ENCODE data around the gene LETM1. TPM values are rescaled to one million over a fixed set of nuclear protein-coding genes. Genes with fewer than 3 reads are reported as not detected.

Gene LETM1
- total RNA-seq, 1 experiment from 2014 or later: 86.3 TPM

DNA sequence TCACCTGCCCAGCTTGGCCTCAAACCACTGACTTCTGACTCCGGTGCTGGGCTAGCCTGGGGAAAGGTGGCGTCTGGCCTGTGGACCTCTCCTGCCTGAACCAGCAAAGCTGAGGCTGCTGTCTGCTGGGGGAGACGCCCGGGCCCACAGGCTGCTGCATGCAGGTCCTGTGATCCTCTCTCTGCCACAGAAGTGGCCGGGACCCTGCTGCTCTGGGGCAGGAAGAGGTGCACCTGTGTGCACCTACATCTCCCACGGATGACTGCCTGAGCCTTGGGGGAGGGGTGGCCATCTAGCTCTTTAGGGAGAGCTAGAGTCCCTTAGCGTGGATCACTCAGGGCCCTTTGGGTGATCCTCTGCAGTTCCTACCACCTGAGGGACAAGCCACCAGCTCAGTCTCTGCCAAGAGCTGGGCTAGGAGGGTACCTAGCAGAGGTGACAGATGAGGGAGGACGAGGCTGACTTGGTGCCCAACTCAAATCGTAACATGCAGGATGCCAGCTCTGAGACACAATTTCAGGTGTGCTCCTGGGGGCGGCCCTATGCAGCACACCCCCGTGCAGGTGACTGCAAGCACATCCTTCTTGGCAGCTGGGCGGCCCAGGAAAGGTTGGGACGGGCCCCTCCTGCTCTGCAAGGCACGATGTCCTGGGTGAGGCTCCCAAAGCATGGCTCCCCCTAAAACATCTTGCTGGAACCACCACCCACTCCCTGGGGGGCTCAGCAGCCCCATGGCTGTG, 22.5 kb downstream of the LETM1 start:
- H3K9ac ChIP-seq (ENCODE audit: low read length): no peak overlapping the region
- DNase-seq: no peak
- H3K9me3 ChIP-seq (ENCODE audit: low read length): no peaks in the 10 kb centered on the region
- H3F3A ChIP-seq (ENCODE audit: low read length, unreplicated experiment): no peaks in the 10 kb centered on the region
- H3K4me1 ChIP-seq (ENCODE audit: insufficient read depth, low read length): no peaks in the 10 kb centered on the region
- no peaks in the 10 kb centered on the region for H3K9me2 ChIP-seq (replicated peaks; ENCODE audit: low read length)
- no peaks in the 10 kb centered on the region for H3K27me3 ChIP-seq (ENCODE audit: low read length)
- H3K4me3 ChIP-seq (ENCODE audit: low read length): no peak overlapping the region
- no peak overlapping the region for H3K4me2 ChIP-seq (ENCODE audit: low read length)
- no peak for ATAC-seq
- no TSS peak for BruUV-seq (replicated peaks)
- intact Hi-C loops (cut with micrococcal nuclease): no loop called here
- ChIA-PET POLR2A (ENCODE audit: unreplicated experiment) (no interaction called here), CTCF (no interaction called here)
- TF ChIP-seq CTCF (conservative IDR thresholded peaks at IDR 0.05; ENCODE audit: low read depth, low read length) (no peak), EZH2 (IDR thresholded peaks at IDR 0.05; ENCODE audit: low read length, unreplicated experiment) (no peak), EZH2phosphoT487 (IDR thresholded peaks at IDR 0.05; ENCODE audit: borderline replicate concordance, low read length) (no peak)
- peaks cover 3% of the 10 kb centered on the region; the same call in 1 of the 2 replicates for H3K36me3 ChIP-seq (ENCODE audit: low read depth, low read length)
- no peak overlapping the region for H3K27ac ChIP-seq (ENCODE audit: low read length)
- H4K20me1 ChIP-seq (ENCODE audit: low read length): no peaks in the 10 kb centered on the region
- H3K79me2 ChIP-seq (ENCODE audit: low read length): no peaks in the 10 kb centered on the region
- no peak overlapping the region for H2AFZ ChIP-seq (ENCODE audit: low read length)

- no peaks in the 10 kb centered on the region for H3K79me2 ChIP-seq (ENCODE audit: low read length)
- ChIA-PET POLR2A (ENCODE audit: unreplicated experiment) (no interaction called here), CTCF (no interaction called here)
- no peak overlapping the region for H2AFZ ChIP-seq (ENCODE audit: low read length)
- no peaks in the 10 kb centered on the region for H3K4me1 ChIP-seq (ENCODE audit: insufficient read depth, low read length)
- no peaks in the 10 kb centered on the region for H3F3A ChIP-seq (ENCODE audit: low read length, unreplicated experiment)
- intact Hi-C loops (cut with micrococcal nuclease): no loop called here
- no peaks in the 10 kb centered on the region for H3K9me2 ChIP-seq (replicated peaks; ENCODE audit: low read length)
- DNase-seq (no peak), ATAC-seq (no peak)
- no peak overlapping the region for H3K4me2 ChIP-seq (ENCODE audit: low read length)
- H3K27me3 ChIP-seq (ENCODE audit: low read length): no peaks in the 10 kb centered on the region
- BruUV-seq (replicated peaks): no TSS peak
- no peak overlapping the region for H3K9ac ChIP-seq (ENCODE audit: low read length)
- TF ChIP-seq CTCF (conservative IDR thresholded peaks at IDR 0.05; ENCODE audit: low read depth, low read length): no peak
- no peak for TF ChIP-seq EZH2phosphoT487 (IDR thresholded peaks at IDR 0.05; ENCODE audit: borderline replicate concordance, low read length)
- no peak for TF ChIP-seq EZH2 (IDR thresholded peaks at IDR 0.05; ENCODE audit: low read length, unreplicated experiment)
- no peak overlapping the region for H3K27ac ChIP-seq (ENCODE audit: low read length)
- H3K36me3 ChIP-seq (ENCODE audit: low read depth, low read length): peaks cover 3% of the 10 kb centered on the region; the same call in 1 of the 2 replicates
- H3K9me3 ChIP-seq (ENCODE audit: low read length): no peaks in the 10 kb centered on the region
- no peaks in the 10 kb centered on the region for H4K20me1 ChIP-seq (ENCODE audit: low read length)
- H3K4me3 ChIP-seq (ENCODE audit: low read length): no peak overlapping the region
Observed at GRCh38 chr4:1832690-1833089, 23.3 kb downstream of the LETM1 start.

DNA sequence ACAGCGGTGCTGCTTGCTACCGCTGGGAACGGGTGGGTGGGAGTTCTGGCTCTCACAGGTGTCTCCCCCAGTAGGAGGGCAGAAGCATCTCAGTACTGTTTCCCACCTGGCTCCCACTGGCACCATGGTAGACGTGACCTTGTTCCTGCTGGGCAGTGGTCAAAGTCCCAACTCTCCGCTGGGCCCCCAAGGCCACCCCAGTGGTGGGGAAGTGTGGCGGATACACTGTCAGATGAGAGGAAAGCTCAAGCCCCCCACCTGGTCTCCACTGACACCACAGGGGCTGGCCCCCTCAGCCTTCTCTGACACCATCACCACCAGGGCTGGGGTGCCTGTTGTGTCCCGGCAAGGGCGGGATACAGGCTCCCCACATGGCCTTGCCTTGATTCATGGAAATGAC, 24.6 kb downstream of the LETM1 start:
- no peak overlapping the region for H3K9ac ChIP-seq (ENCODE audit: low read length)
- TF ChIP-seq CTCF (conservative IDR thresholded peaks at IDR 0.05; ENCODE audit: low read depth, low read length): no peak
- TF ChIP-seq EZH2 (IDR thresholded peaks at IDR 0.05; ENCODE audit: low read length, unreplicated experiment): no peak
- TF ChIP-seq EZH2phosphoT487 (IDR thresholded peaks at IDR 0.05; ENCODE audit: borderline replicate concordance, low read length): no peak
- H3K4me2 ChIP-seq (ENCODE audit: low read length): no peak overlapping the region
- H3K4me3 ChIP-seq (ENCODE audit: low read length): no peak overlapping the region
- intact Hi-C loops (cut with micrococcal nuclease): no loop called here
- H3K9me2 ChIP-seq (replicated peaks; ENCODE audit: low read length): no peaks in the 10 kb centered on the region
- no peaks in the 10 kb centered on the region for H3K4me1 ChIP-seq (ENCODE audit: insufficient read depth, low read length)
- DNase-seq (no peak), ATAC-seq (no peak)
- no peak overlapping the region for H3K27ac ChIP-seq (ENCODE audit: low read length)
- ChIA-PET POLR2A (ENCODE audit: unreplicated experiment) (no interaction called here), CTCF (no interaction called here)
- no peaks in the 10 kb centered on the region for H3K9me3 ChIP-seq (ENCODE audit: low read length)
- no peaks in the 10 kb centered on the region for H4K20me1 ChIP-seq (ENCODE audit: low read length)
- no peaks in the 10 kb centered on the region for H3K27me3 ChIP-seq (ENCODE audit: low read length)
- H2AFZ ChIP-seq (ENCODE audit: low read length): no peak overlapping the region
- H3K36me3 ChIP-seq (ENCODE audit: low read depth, low read length): peaks cover 3% of the 10 kb centered on the region; the same call in 1 of the 2 replicates
- BruUV-seq (replicated peaks): no TSS peak
- H3F3A ChIP-seq (ENCODE audit: low read length, unreplicated experiment): no peaks in the 10 kb centered on the region
- no peaks in the 10 kb centered on the region for H3K79me2 ChIP-seq (ENCODE audit: low read length)
